ENCODE data around the gene SPECC1L. TPM values are rescaled to one million over a fixed set of nuclear protein-coding genes. Genes with fewer than 3 reads are reported as not detected.

SPECC1L gene
- polyA plus RNA-seq, 4 donors: 6.0 to 29.9 (median 9.9) TPM

GRCh38 chr22:24358105-24358836 is 87.6 kb downstream of the SPECC1L start:
- WGBS, 3 donors: 86 to 96% (median 95%) methylated on average over 8 of the region's 8 CpGs

GRCh38 chr22:24359452-24360120 is 89.0 kb downstream of the SPECC1L start:
- no peak for FAIRE-seq
- peaks cover 0 to 4% (median 0%) of the 10 kb centered on the region in 3 donors for H3K4me1 ChIP-seq (ENCODE audit: control insufficient read depth in 3 of 3, insufficient read depth in 2 of 3, low read depth in 1 of 3, low read length in 2 of 3)
- no peaks in the 10 kb centered on the region for H3K9me3 ChIP-seq (ENCODE audit: control insufficient read depth in 2 of 2, insufficient read depth in 1 of 2, low read depth in 1 of 2, low read length in 1 of 2)
- no peak overlapping the region for H3K4me3 ChIP-seq (ENCODE audit: low read depth in 1 of 3, low read length in 3 of 3)
- peaks cover 2 to 34% (median 8%) of the 10 kb centered on the region in 3 donors for H3K36me3 ChIP-seq (ENCODE audit: control insufficient read depth in 3 of 3, insufficient read depth in 2 of 3, low read depth in 1 of 3, low read length in 3 of 3)
- DNase-seq: peak; percentile 5 to 10
- WGBS, 3 donors: 84 to 94% (median 88%) methylated on average over 5 of the region's 5 CpGs
- H3K27me3 ChIP-seq (ENCODE audit: control insufficient read depth in 3 of 3, insufficient read depth in 3 of 3, low read length in 3 of 3): no peaks in the 10 kb centered on the region
- no peak overlapping the region for H3K27ac ChIP-seq (ENCODE audit: low read depth in 1 of 3, low read length in 2 of 3)

More at GRCh38 chr22:24358105-24358836, 87.6 kb downstream of the SPECC1L start:
- DNase-seq: no peak
- H3K9me3 ChIP-seq (ENCODE audit: control insufficient read depth in 2 of 2, insufficient read depth in 1 of 2, low read depth in 1 of 2, low read length in 1 of 2): peaks cover 0 to 3% of the 10 kb centered on the region in 2 donors
- H3K4me3 ChIP-seq (ENCODE audit: low read depth in 1 of 3, low read length in 3 of 3): no peak overlapping the region
- H3K4me1 ChIP-seq (ENCODE audit: control insufficient read depth in 3 of 3, insufficient read depth in 2 of 3, low read depth in 1 of 3, low read length in 2 of 3): peaks cover 0 to 4% (median 0%) of the 10 kb centered on the region in 3 donors
- no peak for FAIRE-seq
- no peaks in the 10 kb centered on the region for H3K27me3 ChIP-seq (ENCODE audit: control insufficient read depth in 3 of 3, insufficient read depth in 3 of 3, low read length in 3 of 3)
- H3K27ac ChIP-seq (ENCODE audit: low read depth in 1 of 3, low read length in 2 of 3): no peak overlapping the region
- peaks cover 2 to 35% (median 3%) of the 10 kb centered on the region in 3 donors for H3K36me3 ChIP-seq (ENCODE audit: control insufficient read depth in 3 of 3, insufficient read depth in 2 of 3, low read depth in 1 of 3, low read length in 3 of 3)

- Histone ChIP-seq H3K4me3 (ENCODE audit: low read depth in 1 of 3, low read length in 3 of 3) (no peak overlapping the region), H3K27me3 (ENCODE audit: control insufficient read depth in 3 of 3, insufficient read depth in 3 of 3, low read length in 3 of 3) (no peaks in the 10 kb centered on the region), H3K36me3 (ENCODE audit: control insufficient read depth in 3 of 3, insufficient read depth in 2 of 3, low read depth in 1 of 3, low read length in 3 of 3) (peaks cover 7 to 44% (median 11%) of the 10 kb centered on the region in 3 donors), H3K4me1 (ENCODE audit: control insufficient read depth in 3 of 3, insufficient read depth in 2 of 3, low read depth in 1 of 3, low read length in 2 of 3) (peaks cover 0 to 4% (median 0%) of the 10 kb centered on the region in 3 donors), H3K27ac (ENCODE audit: low read depth in 1 of 3, low read length in 2 of 3) (peak overlapping the region in 1 of 3 donors; percentile 5), H3K9me3 (ENCODE audit: control insufficient read depth in 2 of 2, insufficient read depth in 1 of 2, low read depth in 1 of 2, low read length in 1 of 2) (no peaks in the 10 kb centered on the region)
- DNase-seq: peak in 1 of 2 donors; percentile 21
- no peak for FAIRE-seq
- 79 to 86% (median 82%) methylated on average over 4 of the region's 4 CpGs for WGBS, 3 donors
Observed at GRCh38 chr22:24361976-24362646, 91.5 kb downstream of the SPECC1L start.

DNA sequence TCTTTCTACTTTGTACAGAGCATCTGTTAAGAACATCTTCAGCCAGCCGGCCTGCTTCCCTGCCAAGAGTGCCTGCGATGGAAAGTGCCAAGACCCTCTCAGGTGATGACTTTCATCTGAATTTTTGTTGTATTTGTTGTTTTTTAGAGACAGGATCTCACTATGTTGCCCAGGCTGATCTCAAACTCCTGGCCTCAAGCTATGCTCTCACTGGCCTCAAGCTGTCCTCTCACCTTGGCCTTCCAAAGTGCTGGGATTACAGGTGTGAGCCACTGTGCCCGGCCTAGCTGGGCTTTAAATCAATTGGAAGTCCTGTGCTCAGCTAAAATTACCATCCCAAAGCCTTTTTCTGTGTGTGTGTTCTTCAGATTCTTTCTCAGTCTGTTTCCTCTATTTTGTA is 92.6 kb downstream of the SPECC1L start:
- WGBS, 3 donors: 97% methylated on average over 3 of the region's 3 CpGs
- FAIRE-seq: no peak

DNA sequence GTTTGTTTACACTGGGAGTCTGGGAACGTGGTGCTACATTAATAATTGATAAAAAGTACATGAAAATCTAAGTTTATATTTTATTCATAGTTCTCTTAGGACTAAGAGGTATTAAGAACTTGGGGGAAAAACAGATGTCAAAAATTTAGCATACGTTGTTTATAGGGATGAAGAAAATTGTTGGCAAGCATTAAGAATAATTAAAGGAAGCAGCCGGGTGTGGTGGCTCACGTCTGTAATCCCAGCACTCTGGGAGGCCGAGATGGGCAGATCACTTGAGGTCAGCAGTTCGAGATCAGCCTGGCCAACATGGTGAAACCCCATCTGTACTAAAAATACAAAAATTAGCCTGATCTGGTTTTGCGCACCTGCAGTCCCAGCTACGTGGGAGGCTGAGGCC is 96.1 kb downstream of the SPECC1L start:
- H3K36me3 ChIP-seq (ENCODE audit: control insufficient read depth in 3 of 3, insufficient read depth in 2 of 3, low read depth in 1 of 3, low read length in 3 of 3): peaks cover 16 to 49% (median 21%) of the 10 kb centered on the region in 3 donors
- WGBS, 3 donors: 69 to 84% (median 84%) methylated on average over 8 of the region's 8 CpGs
- no peaks in the 10 kb centered on the region for H3K4me1 ChIP-seq (ENCODE audit: control insufficient read depth in 3 of 3, insufficient read depth in 2 of 3, low read depth in 1 of 3, low read length in 2 of 3)
- no peak overlapping the region for H3K4me3 ChIP-seq (ENCODE audit: low read depth in 1 of 3, low read length in 3 of 3)
- H3K27me3 ChIP-seq (ENCODE audit: control insufficient read depth in 3 of 3, insufficient read depth in 3 of 3, low read length in 3 of 3): no peaks in the 10 kb centered on the region
- FAIRE-seq (no peak), DNase-seq (no peak)
- no peaks in the 10 kb centered on the region for H3K9me3 ChIP-seq (ENCODE audit: control insufficient read depth in 2 of 2, insufficient read depth in 1 of 2, low read depth in 1 of 2, low read length in 1 of 2)
- H3K27ac ChIP-seq (ENCODE audit: low read depth in 1 of 3, low read length in 2 of 3): no peak overlapping the region

More for the DNA sequence above, 92.6 kb downstream of the SPECC1L start:
- Histone ChIP-seq H3K4me3 (ENCODE audit: low read depth in 1 of 3, low read length in 3 of 3) (no peak overlapping the region), H3K36me3 (ENCODE audit: control insufficient read depth in 3 of 3, insufficient read depth in 2 of 3, low read depth in 1 of 3, low read length in 3 of 3) (peaks cover 10 to 45% (median 14%) of the 10 kb centered on the region in 3 donors), H3K9me3 (ENCODE audit: control insufficient read depth in 2 of 2, insufficient read depth in 1 of 2, low read depth in 1 of 2, low read length in 1 of 2) (no peaks in the 10 kb centered on the region), H3K27me3 (ENCODE audit: control insufficient read depth in 3 of 3, insufficient read depth in 3 of 3, low read length in 3 of 3) (no peaks in the 10 kb centered on the region), H3K27ac (ENCODE audit: low read depth in 1 of 3, low read length in 2 of 3) (no peak overlapping the region), H3K4me1 (ENCODE audit: control insufficient read depth in 3 of 3, insufficient read depth in 2 of 3, low read depth in 1 of 3, low read length in 2 of 3) (peaks cover 0 to 4% (median 0%) of the 10 kb centered on the region in 3 donors)
- no peak for DNase-seq

- no peaks in the 10 kb centered on the region for H3K4me1 ChIP-seq (ENCODE audit: control insufficient read depth in 3 of 3, insufficient read depth in 2 of 3, low read depth in 1 of 3, low read length in 2 of 3)
- DNase-seq (no peak), FAIRE-seq (no peak)
- H3K4me3 ChIP-seq (ENCODE audit: low read depth in 1 of 3, low read length in 3 of 3): no peak overlapping the region
- WGBS, 3 donors: 87 to 88% (median 87%) methylated on average over 3 of the region's 3 CpGs
- H3K27me3 ChIP-seq (ENCODE audit: control insufficient read depth in 3 of 3, insufficient read depth in 3 of 3, low read length in 3 of 3): no peaks in the 10 kb centered on the region
- H3K9me3 ChIP-seq (ENCODE audit: control insufficient read depth in 2 of 2, insufficient read depth in 1 of 2, low read depth in 1 of 2, low read length in 1 of 2): no peaks in the 10 kb centered on the region
- H3K27ac ChIP-seq (ENCODE audit: low read depth in 1 of 3, low read length in 2 of 3): no peak overlapping the region
- H3K36me3 ChIP-seq (ENCODE audit: control insufficient read depth in 3 of 3, insufficient read depth in 2 of 3, low read depth in 1 of 3, low read length in 3 of 3): peaks cover 17 to 48% (median 22%) of the 10 kb centered on the region in 3 donors
Observed at GRCh38 chr22:24367841-24368240, 97.2 kb downstream of the SPECC1L start.

DNA sequence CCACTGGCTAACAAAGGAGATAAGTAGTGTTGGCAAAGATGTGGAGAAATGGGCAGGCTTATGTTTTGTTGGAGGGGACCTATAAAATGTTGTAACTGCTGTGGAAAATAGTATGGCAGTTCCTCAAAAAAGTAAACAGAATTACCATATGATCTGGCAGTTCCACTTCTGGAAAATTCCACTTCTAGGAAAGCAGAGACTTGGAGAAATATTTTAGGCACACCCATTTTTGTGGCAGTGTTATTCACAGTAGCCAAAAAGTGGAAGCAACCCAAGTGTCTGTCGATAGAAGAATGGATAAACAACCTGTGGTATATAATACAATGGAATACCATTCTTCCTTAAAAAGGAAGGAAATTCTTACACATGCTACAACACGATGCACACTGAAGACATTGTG is 99.8 kb downstream of the SPECC1L start:
- DNase-seq (no peak), FAIRE-seq (no peak)
- no peaks in the 10 kb centered on the region for H3K9me3 ChIP-seq (ENCODE audit: control insufficient read depth in 2 of 2, insufficient read depth in 1 of 2, low read depth in 1 of 2, low read length in 1 of 2)
- no peaks in the 10 kb centered on the region for H3K4me1 ChIP-seq (ENCODE audit: control insufficient read depth in 3 of 3, insufficient read depth in 2 of 3, low read depth in 1 of 3, low read length in 2 of 3)
- H3K4me3 ChIP-seq (ENCODE audit: low read depth in 1 of 3, low read length in 3 of 3): no peak overlapping the region
- no peak overlapping the region for H3K27ac ChIP-seq (ENCODE audit: low read depth in 1 of 3, low read length in 2 of 3)
- 64 to 92% (median 85%) methylated on average over 2 of the region's 2 CpGs for WGBS, 3 donors
- H3K27me3 ChIP-seq (ENCODE audit: control insufficient read depth in 3 of 3, insufficient read depth in 3 of 3, low read length in 3 of 3): no peaks in the 10 kb centered on the region
- H3K36me3 ChIP-seq (ENCODE audit: control insufficient read depth in 3 of 3, insufficient read depth in 2 of 3, low read depth in 1 of 3, low read length in 3 of 3): peaks cover 11 to 30% (median 20%) of the 10 kb centered on the region in 3 donors

- no peaks in the 10 kb centered on the region for H3K27me3 ChIP-seq (ENCODE audit: control insufficient read depth in 3 of 3, insufficient read depth in 3 of 3, low read length in 3 of 3)
- no peaks in the 10 kb centered on the region for H3K4me1 ChIP-seq (ENCODE audit: control insufficient read depth in 3 of 3, insufficient read depth in 2 of 3, low read depth in 1 of 3, low read length in 2 of 3)
- no peak overlapping the region for H3K27ac ChIP-seq (ENCODE audit: low read depth in 1 of 3, low read length in 2 of 3)
- FAIRE-seq (no peak), DNase-seq (no peak)
- 95 to 98% (median 97%) methylated on average over 2 of the region's 2 CpGs for WGBS, 3 donors
- H3K4me3 ChIP-seq (ENCODE audit: low read depth in 1 of 3, low read length in 3 of 3): no peak overlapping the region
- H3K36me3 ChIP-seq (ENCODE audit: control insufficient read depth in 3 of 3, insufficient read depth in 2 of 3, low read depth in 1 of 3, low read length in 3 of 3): peaks cover 6 to 15% (median 13%) of the 10 kb centered on the region in 3 donors
- no peaks in the 10 kb centered on the region for H3K9me3 ChIP-seq (ENCODE audit: control insufficient read depth in 2 of 2, insufficient read depth in 1 of 2, low read depth in 1 of 2, low read length in 1 of 2)
Observed at GRCh38 chr22:24376002-24376401, 105.4 kb downstream of the SPECC1L start.

Measured in small intestine (tissue), 7 donors.